ENCODE results near the gene SLC25A47. TPM values are rescaled to one million over a fixed set of nuclear protein-coding genes. Genes with fewer than 3 reads are reported as not detected.
A peak's percentile ranks its signal among the peaks of the same experiment; 100 is the strongest.

The SLC25A47 gene
- polyA plus RNA-seq, 1 experiment = not detected

GRCh38 chr14:100370003-100370402 is 46.9 kb downstream of the SLC25A47 start:
- ChIA-PET CTCF (no interaction called here), POLR2A (no interaction called here)
- H3K27me3 ChIP-seq (ENCODE audit: control insufficient read depth, insufficient read depth, low read length) = no peaks in the 10 kb centered on the region
- TF ChIP-seq, protein P1, sequence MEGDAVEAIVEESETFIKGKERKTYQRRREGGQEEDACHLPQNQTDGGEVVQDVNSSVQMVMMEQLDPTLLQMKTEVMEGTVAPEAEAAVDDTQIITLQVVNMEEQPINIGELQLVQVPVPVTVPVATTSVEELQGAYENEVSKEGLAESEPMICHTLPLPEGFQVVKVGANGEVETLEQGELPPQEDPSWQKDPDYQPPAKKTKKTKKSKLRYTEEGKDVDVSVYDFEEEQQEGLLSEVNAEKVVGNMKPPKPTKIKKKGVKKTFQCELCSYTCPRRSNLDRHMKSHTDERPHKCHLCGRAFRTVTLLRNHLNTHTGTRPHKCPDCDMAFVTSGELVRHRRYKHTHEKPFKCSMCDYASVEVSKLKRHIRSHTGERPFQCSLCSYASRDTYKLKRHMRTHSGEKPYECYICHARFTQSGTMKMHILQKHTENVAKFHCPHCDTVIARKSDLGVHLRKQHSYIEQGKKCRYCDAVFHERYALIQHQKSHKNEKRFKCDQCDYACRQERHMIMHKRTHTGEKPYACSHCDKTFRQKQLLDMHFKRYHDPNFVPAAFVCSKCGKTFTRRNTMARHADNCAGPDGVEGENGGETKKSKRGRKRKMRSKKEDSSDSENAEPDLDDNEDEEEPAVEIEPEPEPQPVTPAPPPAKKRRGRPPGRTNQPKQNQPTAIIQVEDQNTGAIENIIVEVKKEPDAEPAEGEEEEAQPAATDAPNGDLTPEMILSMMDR (IDR thresholded peaks at IDR 0.05; ENCODE audit: insufficient read depth, low read depth, low read length) = no peak
- no peak for DNase-seq (ENCODE audit: low read depth)
- no peak overlapping the region for H3K4me3 ChIP-seq (ENCODE audit: low read depth, low read length)
- peaks cover 20% of the 10 kb centered on the region for H3K36me3 ChIP-seq (ENCODE audit: control insufficient read depth, insufficient read depth, low read length)

- Histone ChIP-seq H3K36me3 (ENCODE audit: control insufficient read depth, insufficient read depth, low read length) (peaks cover 13% of the 10 kb centered on the region), H3K4me3 (ENCODE audit: low read depth, low read length) (no peak overlapping the region), H3K27me3 (ENCODE audit: control insufficient read depth, insufficient read depth, low read length) (no peaks in the 10 kb centered on the region)
- TF ChIP-seq, protein P1 (IDR thresholded peaks at IDR 0.05; ENCODE audit: insufficient read depth, low read depth, low read length) = no peak
- CTCF ChIA-PET = interaction anchor here (1.2 to 2.1 kb wide), 3 partner anchors 12 to 1257 kb away, joined by 3 to 4 read pairs (median 4); no protein-coding TSS in a partner anchor
- no peak for DNase-seq (ENCODE audit: low read depth)
- POLR2A ChIA-PET = no interaction called here
These were observed 48.6 kb downstream of the SLC25A47 start for GRCh38 chr14:100371773-100372172.

GRCh38 chr14:100372357-100373048 is 49.4 kb downstream of the SLC25A47 start:
- no peak overlapping the region; the same call in 1 of the 2 replicates for H3K4me3 ChIP-seq (ENCODE audit: low read depth, low read length)

DNA sequence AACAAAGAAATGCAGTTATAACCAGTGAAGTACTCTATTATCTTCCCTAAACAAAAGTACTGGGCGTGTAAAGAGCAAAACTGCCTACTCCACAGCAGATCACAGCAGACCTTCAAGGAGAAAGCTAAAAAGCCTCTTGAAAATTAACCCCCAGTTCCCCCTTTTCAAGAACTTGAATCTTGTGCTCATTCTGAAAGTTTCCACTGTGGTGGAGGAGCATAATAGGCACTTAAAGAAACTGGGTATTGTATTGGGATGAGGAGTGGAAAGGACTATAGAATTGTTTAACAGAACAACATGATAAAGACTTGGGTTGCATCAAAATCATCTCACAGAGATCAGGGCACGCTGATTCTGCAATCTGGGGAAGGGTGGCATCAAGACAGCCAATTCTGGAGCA is 51.1 kb downstream of the SLC25A47 start:
- no peak for DNase-seq (ENCODE audit: low read depth)
- TF ChIP-seq, protein P1 (IDR thresholded peaks at IDR 0.05; ENCODE audit: insufficient read depth, low read depth, low read length) = no peak
- CTCF ChIA-PET = interaction anchor here (1.3 kb wide), 1 partner anchor 272 kb away, joined by 3 read pairs; no protein-coding TSS in a partner anchor
- peaks cover 1% of the 10 kb centered on the region for H3K36me3 ChIP-seq (ENCODE audit: control insufficient read depth, insufficient read depth, low read length)
- peak overlapping the region; percentile 78 for H3K4me3 ChIP-seq (ENCODE audit: low read depth, low read length)
- POLR2A ChIA-PET = no interaction called here
- H3K27me3 ChIP-seq (ENCODE audit: control insufficient read depth, insufficient read depth, low read length) = no peaks in the 10 kb centered on the region

More at GRCh38 chr14:100372357-100373048, 49.4 kb downstream of the SLC25A47 start:
- ChIA-PET POLR2A (interaction anchor here (0.5 to 0.6 kb wide), 2 partner anchors 17 to 437 kb away, joined by 3 to 30 read pairs; no protein-coding TSS in a partner anchor), CTCF (interaction anchor here (1.2 to 2.1 kb wide), 3 partner anchors 11 to 69 kb away, joined by 3 to 4 read pairs (median 4); no protein-coding TSS in a partner anchor)
- TF ChIP-seq, protein P1 (IDR thresholded peaks at IDR 0.05; ENCODE audit: insufficient read depth, low read depth, low read length) = no peak
- no peak for DNase-seq (ENCODE audit: low read depth)
- Histone ChIP-seq H3K27me3 (ENCODE audit: control insufficient read depth, insufficient read depth, low read length) (no peaks in the 10 kb centered on the region), H3K36me3 (ENCODE audit: control insufficient read depth, insufficient read depth, low read length) (peaks cover 11% of the 10 kb centered on the region)

DNA sequence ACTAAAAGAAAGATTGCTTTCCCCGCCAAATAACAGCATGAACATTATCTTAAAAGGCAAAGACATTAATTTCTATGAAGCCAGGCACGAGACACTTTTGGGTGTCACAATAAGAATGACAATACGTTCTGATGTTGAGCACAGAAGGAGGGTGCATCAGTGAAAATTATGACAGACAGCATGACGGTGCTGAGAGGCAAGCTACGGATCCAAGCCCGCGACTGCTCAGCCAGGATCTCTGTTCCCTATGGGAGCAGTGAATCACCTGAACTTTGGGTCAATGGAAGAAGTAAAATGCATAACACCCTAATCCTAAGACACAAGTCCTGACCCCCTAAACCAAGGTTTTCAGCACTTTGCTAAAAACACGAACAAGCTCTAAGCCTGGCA is 51.7 kb downstream of the SLC25A47 start:
- peak overlapping the region; percentile 78 for H3K4me3 ChIP-seq (ENCODE audit: low read depth, low read length)
- ChIA-PET CTCF (interaction anchor here (0.9 to 1.3 kb wide), 6 partner anchors 11 to 1254 kb away, joined by 3 to 5 read pairs (median 3); no protein-coding TSS in a partner anchor), POLR2A (interaction anchor here (0.8 kb wide), 1 partner anchor 27 kb away, joined by 6 read pairs; no protein-coding TSS in a partner anchor)
- DNase-seq (ENCODE audit: low read depth) = no peak
- TF ChIP-seq, protein P1 (IDR thresholded peaks at IDR 0.05; ENCODE audit: insufficient read depth, low read depth, low read length) = no peak
- peaks cover 1% of the 10 kb centered on the region for H3K36me3 ChIP-seq (ENCODE audit: control insufficient read depth, insufficient read depth, low read length)
- H3K27me3 ChIP-seq (ENCODE audit: control insufficient read depth, insufficient read depth, low read length) = no peaks in the 10 kb centered on the region

All from BJ (cell line).